CD4-positive, alpha-beta T cell treated with Interleukin-17A for 1 hour (primary cell): ENCODE data around the gene RMI2.
"Not testable (repeated sequence)": the region's sequence is repeated elsewhere in the genome, so short reads cannot be mapped to it uniquely, and the experiment has no call there.

Source experiments
- DNase-seq: peaks from one replicate; pipeline ENCODE4 v3.0.0-alpha.2; 2020

Gene RMI2

DNA sequence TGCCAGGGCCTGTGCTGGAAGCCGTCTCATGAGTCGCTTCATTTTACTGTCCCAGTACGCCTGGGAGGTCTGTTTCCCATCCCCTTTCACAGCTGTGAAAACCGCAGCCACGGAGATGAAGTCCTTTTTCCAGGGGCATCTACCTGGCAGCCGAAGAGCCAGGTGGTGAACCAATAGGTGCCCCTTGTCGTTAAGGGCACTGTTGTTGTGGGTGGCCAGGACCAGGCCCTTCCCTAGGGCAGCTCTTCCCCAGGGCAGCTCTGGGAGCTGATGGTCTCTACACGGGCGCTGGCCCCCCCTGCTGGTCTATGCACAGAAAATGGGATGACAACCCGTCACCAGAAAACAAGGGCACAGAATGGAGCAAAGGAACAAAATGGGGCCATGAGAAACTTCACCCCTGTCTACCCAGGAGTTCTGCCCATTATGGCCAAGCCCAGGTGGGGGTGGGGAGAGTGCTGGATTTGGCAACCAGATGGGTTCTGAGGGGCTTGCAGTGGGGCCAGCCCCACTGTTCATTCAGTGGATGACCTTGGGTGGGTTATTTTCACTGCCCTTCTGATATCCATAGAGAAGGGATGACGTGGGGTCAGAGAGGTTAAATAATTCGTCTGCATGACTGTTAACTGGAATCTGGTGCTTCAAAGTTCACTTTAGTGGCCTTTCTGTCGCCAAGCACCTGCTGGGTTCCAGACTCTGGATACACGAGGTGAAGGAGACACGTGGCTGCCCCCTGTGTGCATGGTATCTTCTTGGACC, 11.5 kb downstream of the RMI2 start:
- peak; percentile 62 for DNase-seq

DNA sequence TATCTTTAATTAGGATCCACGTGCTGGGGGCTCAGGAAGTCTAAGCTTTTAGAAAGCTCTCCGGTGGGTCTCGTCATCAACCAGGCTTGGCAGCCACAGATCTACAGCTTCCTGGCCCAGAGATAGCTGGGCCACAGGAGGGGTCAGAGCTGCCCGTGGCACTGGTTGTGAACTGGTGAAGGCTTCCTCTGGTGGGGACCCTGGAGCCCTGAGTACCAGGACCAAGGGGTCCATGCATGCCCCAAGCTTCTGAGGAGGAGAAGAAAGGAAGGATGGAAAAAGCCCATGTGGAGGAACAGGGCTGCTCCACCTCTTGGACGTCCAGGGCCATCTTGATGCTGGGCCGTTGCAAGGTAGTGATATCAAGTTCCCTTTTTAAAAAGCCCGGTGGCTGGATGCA, 13.3 kb downstream of the RMI2 start:
- no peak for DNase-seq

- DNase-seq, result no peak
Measured at GRCh38 chr16:11359370-11359769, 14.1 kb downstream of the RMI2 start.

GRCh38 chr16:11360641-11361373, 15.5 kb downstream of the RMI2 start:
- DNase-seq, result no peak

DNA sequence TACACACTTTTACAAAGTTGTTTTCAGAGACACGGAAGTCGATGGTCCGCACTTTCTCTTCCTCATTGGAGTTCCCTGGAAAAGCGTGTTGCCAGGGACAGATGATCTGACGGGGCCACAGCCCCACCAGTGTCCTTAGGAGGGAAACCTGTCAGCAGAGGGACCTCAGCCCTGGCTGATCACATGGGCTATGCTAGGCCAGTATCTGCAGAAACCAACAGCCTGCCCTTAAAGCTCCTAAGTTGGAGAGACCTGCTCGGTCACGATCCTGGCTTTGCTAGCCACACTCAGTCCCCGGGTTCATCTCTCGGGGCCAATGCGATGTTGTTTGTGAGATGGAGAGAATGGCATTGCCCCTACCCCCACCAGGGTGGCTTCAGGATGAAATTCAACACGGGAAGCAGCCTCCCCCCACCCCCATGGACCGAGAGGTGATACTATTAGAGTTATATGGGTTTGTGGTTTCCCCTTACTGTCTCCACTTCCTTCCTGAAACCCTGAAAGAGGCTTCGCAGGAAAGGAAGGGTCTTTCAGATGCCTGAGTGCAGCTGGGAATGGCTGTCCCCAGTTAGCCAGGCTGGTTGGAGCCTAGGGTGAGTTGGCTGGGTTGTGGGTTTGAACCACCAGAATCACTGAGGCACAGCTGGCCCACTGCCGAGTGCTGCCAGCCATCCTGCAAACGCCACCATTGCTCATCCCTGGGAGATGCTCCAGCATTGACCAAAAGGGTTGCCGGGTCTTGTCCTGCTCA, 16.6 kb downstream of the RMI2 start:
- DNase-seq, result peak; percentile 53

DNA sequence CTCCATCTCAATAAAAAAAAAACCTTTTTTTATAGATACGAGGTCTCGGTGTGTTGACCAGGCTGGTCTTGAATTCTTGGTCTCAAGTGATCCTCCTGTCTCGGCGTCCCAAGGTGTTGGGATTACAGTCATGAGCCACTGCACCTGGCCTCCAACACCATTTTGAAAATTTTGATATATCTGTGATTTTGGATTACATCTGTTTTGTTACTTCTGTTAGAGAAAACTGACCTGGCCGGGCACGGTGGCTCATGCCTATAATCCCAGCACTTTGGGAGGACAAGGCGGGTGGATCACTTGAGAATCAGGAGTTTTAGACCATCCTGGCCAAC, 18.6 kb downstream of the RMI2 start:
- DNase-seq, result no peak

DNA sequence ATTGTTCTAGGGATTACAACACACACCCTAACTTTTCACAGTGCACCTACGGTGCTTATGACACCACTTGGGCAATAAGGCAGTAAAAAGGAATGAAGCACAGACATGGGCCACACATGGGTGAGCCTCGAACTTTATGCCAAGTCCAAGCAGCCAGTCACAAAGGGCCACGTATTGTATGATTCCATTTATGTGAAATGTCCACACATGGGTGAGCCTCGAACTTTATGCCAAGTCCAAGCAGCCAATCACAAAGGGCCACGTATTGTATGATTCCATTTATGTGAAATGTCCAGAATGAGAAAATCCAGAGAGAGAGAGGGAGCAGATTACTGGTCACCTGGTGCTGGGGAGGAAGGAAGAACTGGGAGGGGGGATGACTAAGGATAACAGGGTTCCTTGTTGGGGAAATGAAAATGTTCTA, 22.2 kb downstream of the RMI2 start:
- no peak for DNase-seq

DNA sequence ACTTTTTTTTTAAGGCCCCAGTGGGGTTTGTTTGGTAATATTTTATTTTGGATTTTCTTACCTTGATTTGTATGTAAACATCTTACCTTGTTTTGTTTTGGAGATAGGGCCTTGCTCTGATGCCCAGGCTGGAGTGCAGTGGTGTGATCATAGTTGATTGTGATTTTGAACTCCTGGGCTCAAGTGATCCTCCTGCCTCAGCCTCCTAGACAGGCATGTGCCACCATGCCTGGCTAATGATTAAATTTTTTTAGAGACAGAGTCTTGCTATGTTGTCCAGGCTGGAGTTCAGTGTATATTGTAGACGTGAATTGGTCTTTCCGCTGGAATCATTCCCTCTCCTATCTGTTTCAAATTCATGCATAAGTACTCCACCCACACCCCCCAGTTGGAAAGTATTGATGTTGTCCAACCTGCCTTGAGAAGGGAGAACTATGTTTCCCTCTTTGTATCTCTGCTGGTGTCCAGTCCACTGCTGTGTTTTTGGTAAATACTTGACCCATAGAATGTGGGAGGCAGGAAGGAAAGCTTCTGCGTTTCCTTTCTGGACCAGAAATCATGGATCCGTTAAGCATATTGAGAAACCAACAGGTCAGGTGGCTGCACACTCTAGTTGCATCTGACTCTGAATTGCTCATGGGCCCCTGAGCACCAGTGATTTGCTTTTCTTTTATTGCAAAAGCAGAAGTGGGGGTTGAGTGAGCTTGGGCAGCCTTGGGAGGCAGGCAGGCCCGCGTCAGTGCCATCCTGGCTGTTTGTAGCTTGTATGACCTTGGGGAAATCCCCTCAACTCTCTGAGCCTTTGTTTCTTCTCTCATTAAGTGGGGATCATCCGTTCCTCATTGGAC, 25.0 kb downstream of the RMI2 start:
- DNase-seq, result no peak

GRCh38 chr16:11370932-11371279, 25.6 kb downstream of the RMI2 start:
- DNase-seq, result not testable (repeated sequence)

DNA sequence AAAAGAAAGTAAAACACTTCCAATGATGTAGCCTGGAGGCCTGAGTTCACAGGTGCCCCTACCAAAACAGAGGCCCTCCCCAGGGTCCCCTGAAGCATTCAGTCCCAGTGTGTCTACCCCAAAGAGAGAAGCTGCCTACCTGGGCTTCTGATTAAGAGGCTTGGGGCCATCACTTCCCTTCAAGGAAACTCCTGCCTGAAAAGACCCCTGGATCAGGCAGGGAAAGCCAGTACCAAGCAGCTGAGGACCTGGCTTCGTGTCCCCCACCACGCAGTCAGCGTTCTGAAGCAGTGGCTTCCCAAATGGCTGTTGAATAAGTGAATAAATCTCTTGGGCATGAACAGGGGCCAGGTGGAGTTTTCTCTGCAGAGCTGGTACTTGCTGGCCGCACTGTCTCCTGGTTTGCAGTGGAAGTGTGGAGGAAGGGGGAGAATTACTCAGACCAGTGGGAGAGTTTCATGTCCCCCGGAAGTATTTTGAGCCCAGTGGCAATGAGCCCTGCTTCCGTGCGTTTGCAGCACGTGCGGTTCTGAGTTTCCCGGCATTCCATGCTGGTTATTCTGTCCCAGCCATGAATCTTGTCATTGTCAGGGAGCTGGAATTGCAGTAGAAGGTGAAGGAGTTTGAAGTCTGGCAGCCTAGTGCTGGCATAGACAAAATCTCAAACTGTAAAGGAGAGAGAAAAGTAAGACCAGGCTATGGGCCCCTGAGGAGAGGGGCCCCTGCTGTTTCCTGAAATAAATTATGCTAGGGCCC, 27.0 kb downstream of the RMI2 start:
- DNase-seq, result no peak

DNA sequence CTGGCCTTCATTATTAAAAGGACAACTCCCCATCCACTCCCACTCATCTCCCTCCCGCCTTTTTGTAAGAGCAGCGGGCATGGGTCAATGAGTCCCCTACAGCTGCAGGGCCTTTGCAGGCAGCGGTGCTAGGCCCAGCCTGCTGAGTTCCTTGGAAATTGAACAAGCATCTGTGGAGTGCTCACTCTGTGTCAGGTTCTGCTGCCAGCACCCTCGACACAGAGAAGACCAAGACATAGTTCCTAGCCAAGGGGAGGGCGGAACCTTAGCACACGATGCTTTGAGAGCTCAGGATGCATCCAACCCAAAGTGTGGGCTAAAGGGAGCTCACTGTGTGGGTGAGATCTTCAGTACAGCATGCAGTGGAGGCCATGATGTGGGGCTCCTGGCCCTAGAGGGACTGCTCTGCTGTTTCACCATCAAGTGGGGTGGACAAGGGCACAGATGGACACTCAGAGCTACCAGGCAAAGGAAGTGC, 27.6 kb downstream of the RMI2 start:
- DNase-seq, result no peak

GRCh38 chr16:11374255-11374654, 29.0 kb downstream of the RMI2 start:
- DNase-seq, result no peak

GRCh38 chr16:11377154-11377553, 31.9 kb downstream of the RMI2 start:
- DNase-seq, result no peak

GRCh38 chr16:11378951-11379350, 33.7 kb downstream of the RMI2 start:
- DNase-seq, result not testable (repeated sequence)

DNA sequence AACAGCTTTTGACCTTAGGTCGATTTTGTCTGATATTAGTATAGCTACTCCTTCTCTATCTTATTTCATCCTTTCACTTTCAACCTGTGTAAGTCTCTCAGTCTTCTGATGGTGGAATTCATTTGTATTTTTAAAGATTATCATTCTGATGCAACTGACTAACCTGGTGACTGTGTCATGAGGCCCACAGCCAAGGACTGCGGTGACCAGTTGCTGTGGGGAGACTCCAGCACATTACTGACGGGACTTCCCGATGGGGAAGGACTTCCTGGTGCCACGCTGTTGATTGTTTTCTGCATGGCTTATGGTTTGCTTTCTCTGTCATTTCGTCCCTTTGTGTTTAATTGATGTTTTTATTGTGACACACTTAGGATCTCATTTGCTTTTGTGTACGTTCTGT, 34.2 kb downstream of the RMI2 start:
- DNase-seq, result peak; percentile 50

- no peak for DNase-seq
Measured at GRCh38 chr16:11380836-11381235, 35.6 kb downstream of the RMI2 start.

- DNase-seq, result no peak
Measured at GRCh38 chr16:11383481-11384183, 38.4 kb downstream of the RMI2 start.

DNA sequence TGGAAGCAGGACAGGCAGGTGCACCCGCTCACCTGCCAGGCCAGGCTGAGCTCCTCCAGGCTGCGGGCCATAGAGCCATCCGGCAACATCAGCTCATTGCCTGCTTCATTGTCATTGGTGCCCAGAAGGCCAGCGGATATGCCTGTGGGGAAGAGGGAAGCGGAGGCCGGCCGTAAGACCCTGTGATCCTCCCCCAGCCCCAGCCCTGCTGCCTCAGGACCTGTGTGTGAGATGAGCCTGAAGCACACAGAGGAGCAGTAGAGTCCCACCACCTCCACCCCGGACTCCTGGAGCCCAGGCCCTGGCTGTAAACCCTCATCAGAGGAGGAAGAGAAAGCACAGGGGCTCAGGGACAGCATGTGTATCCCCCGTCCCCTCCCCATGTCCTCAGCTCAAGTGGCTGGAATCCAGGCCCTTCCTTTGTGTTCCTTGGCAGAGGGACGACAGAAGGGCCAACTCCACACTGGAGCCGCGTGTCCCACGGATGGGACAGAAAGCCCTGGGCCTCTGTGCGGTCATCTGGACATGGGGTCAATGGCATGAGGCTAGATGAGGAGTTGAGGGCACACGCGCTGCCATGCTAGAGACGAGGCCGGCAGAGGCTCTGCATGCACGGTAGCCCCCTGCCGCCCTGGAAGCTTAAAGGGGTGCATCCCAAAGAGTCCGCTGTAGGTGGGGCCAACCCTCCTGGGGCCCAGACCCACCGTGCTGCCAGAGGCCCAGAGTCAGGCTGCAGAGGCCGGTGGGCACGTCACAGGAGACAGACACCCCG, 39.1 kb downstream of the RMI2 start:
- no peak for DNase-seq

DNA sequence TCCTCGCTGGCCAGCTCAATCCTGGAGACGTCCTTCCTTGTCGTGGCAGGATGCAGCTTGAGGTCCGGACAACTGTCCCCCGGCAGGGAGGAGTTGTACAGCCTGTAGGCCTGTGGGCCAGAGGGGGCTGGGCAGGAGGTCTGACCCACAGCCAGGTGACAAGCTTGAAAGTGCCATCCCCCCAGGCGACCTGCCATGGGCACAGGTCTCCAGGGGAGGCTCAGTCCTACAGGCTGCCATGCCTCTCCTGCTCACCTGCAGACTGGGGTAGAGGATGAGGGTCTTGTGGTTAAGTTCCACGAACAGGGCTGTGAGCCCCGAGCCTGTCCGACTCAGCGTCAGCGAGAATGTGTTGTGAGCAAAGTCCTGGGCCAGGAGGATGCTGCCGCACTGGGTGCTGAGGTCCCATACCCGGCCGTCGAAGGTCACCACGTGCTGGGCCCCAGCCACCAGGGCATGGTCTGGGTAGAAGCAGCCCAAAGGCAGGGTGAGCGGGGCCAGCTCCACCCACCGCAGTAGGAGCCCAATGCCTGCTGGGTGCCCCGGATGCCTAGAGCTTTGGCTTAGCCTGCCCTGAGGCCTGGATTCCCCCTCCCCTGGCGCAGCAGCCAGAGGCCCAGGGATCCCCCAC, 39.8 kb downstream of the RMI2 start:
- no peak for DNase-seq

DNA sequence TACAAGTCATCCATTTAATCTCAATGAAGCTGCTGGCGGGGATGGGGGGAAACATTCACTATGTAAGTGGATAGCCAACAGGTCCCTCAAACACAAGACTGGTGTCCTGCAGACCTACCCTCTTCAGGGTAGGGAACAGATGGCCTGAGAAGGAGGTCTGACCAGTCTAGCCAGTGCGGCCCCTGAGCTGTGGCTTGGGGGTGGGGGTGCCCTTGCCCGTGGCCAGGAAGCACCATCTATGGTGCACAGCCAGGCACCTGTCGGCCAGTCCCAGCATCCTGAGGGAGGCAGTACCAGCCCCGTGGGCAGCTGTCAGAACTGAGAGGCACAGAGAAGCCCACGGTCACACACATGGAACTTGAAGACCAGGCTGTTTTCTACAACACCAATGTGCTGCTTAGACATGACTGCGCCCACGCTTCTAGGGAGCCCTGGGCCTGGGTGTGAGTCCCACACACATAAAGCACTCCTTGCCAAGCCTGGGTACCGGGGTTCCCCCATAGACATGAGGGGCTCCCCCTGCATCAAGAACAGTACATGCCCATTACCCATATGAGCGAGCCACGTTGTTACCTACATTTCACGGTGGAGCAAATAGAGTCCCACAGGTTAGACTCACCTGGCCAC, 40.9 kb downstream of the RMI2 start:
- no peak for DNase-seq
